Natural killer cell (primary cell): ENCODE results near the gene PIEZO1. TPM values are rescaled to one million over a fixed set of nuclear protein-coding genes. Genes with fewer than 3 reads are reported as not detected.

Source experiments
- ATAC-seq, 3 donors: fragments of 150-1000 bp in 2 of 3; fragments of 200-7000 bp in 1 of 3; cut with Tn5 transposase; 1 replicate in 1 of 3; 2 replicates in 2 of 3; pipeline ENCODE4 v1.10.0; 2021; ENCODE audit warnings: mild to moderate bottlenecking in 2 of 3, moderate library complexity in 2 of 3
- DNase-seq, 2 donors: peaks; one replicate each; pipeline versions ENCODE4 v3.0.0 to v3.0.0-alpha.2; 2013 to 2021; ENCODE audit warnings: mixed read lengths in 1 of 2
- H3K27ac ChIP-seq: one replicate; pipeline ENCODE4 v1.5.1; 2013; ENCODE audit warnings: mild to moderate bottlenecking, low read length
- H3K27me3 ChIP-seq: one replicate; pipeline ENCODE4 v1.6.1; 2013; ENCODE audit warnings: low read length; ENCODE audit not compliant: control insufficient read depth, insufficient read depth
- H3K36me3 ChIP-seq: one replicate; pipeline ENCODE4 v1.6.1; 2013; ENCODE audit warnings: low read length; ENCODE audit not compliant: control insufficient read depth, insufficient read depth
- H3K4me1 ChIP-seq: one replicate; pipeline ENCODE4 v1.6.1; 2013; ENCODE audit warnings: low read length; ENCODE audit not compliant: control insufficient read depth, insufficient read depth
- H3K4me3 ChIP-seq: one replicate; pipeline ENCODE4 v1.5.1; 2013; ENCODE audit warnings: low read length
- H3K9me3 ChIP-seq: one replicate; pipeline ENCODE4 v1.6.1; 2013; ENCODE audit warnings: low read length; ENCODE audit not compliant: control insufficient read depth, insufficient read depth
- H3K27ac Mint-ChIP-seq, 2 donors: one replicate each; pipeline ENCODE4 v1.8.0; 2022; ENCODE audit warnings: mild to moderate bottlenecking in 2 of 2, mixed read lengths in 2 of 2, moderate library complexity in 1 of 2
- H3K27me3 Mint-ChIP-seq, 2 donors: one replicate each; pipeline ENCODE4 v1.8.0; 2022; ENCODE audit warnings: low read depth in 2 of 2, mixed read lengths in 2 of 2
- H3K36me3 Mint-ChIP-seq: one replicate; pipeline ENCODE4 v1.8.0; 2022; ENCODE audit warnings: mixed read lengths
- H3K4me1 Mint-ChIP-seq, 2 donors: one replicate each; pipeline ENCODE4 v1.8.0; 2022; ENCODE audit warnings: mixed read lengths in 2 of 2
- H3K4me3 Mint-ChIP-seq: one replicate; pipeline ENCODE4 v1.8.0; 2022; ENCODE audit warnings: mild to moderate bottlenecking, moderate library complexity, mixed read lengths
- H3K9me3 Mint-ChIP-seq, 2 donors: one replicate each; pipeline ENCODE4 v1.8.0; 2022; ENCODE audit warnings: mixed read lengths in 2 of 2
- WGBS: methylation state at CpG from one replicate; pipeline ENCODE4 v1.1.7; 2013; ENCODE audit warnings: missing lambda C conversion rate; ENCODE audit not compliant: insufficient coverage; 5-methylcytosine and 5-hydroxymethylcytosine counted together
- intact Hi-C: fragments of 100-400 bp; cut with micrococcal nuclease; formaldehyde crosslinking; loops from one replicate; pipeline ENCODE4 v1.14.2; 2022
- total RNA-seq, 4 donors: library from RNA; stranded (reverse); fragments of 120-200 nt in 1 of 4; gene quantifications; one replicate each; pipeline versions ENCODE4 v1.2.3 to v1.2.4, GENCODE V29; 2013 to 2022
- TF ChIP-seq, protein P1 (sequence below): fragments of 200-600 bp; IDR thresholded peaks from one replicate; pipeline ENCODE4 v1.8.0; 2022; ENCODE audit warnings: antibody characterized with exemption

Gene PIEZO1
- total RNA-seq, 3 donors from 2014 or later (not counting 1 experiment from before 2014, with no cell fraction given): 172 to 197 (median 183) TPM

DNA sequence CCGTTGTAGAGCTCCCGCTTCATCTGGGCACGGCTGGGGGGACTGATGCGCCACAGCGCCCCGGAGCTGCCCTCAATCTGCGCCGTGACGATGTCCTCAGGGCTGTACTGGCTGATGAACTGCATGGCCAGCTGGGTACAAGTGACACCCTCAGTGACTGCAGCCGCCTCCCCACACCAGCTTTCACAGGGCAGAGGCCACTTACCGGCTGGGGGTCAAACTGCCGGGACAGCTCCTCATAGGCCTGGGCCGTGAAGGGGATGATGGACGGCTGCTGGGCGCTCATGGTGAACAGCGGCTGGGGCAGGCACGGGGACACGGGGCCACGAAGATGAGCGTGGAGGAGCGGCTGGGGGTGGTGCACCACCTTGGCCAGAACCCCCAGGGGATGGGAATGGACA lies 68.4 kb downstream of the PIEZO1 start:
- Histone ChIP-seq H3K27ac (no peak overlapping the region), H3K9me3 (no peaks in the 10 kb centered on the region), H3K36me3 (peaks cover 73% of the 10 kb centered on the region), H3K4me1 (peaks cover 19% of the 10 kb centered on the region), H3K4me3 (no peak overlapping the region), H3K27me3 (no peaks in the 10 kb centered on the region)
- TF ChIP-seq, protein P1, sequence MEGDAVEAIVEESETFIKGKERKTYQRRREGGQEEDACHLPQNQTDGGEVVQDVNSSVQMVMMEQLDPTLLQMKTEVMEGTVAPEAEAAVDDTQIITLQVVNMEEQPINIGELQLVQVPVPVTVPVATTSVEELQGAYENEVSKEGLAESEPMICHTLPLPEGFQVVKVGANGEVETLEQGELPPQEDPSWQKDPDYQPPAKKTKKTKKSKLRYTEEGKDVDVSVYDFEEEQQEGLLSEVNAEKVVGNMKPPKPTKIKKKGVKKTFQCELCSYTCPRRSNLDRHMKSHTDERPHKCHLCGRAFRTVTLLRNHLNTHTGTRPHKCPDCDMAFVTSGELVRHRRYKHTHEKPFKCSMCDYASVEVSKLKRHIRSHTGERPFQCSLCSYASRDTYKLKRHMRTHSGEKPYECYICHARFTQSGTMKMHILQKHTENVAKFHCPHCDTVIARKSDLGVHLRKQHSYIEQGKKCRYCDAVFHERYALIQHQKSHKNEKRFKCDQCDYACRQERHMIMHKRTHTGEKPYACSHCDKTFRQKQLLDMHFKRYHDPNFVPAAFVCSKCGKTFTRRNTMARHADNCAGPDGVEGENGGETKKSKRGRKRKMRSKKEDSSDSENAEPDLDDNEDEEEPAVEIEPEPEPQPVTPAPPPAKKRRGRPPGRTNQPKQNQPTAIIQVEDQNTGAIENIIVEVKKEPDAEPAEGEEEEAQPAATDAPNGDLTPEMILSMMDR: no peak
- intact Hi-C loops: no loop called here
- Mint-ChIP-seq H3K9me3 (no peaks in the 10 kb centered on the region), H3K27ac (no peak overlapping the region), H3K4me3 (no peak overlapping the region), H3K36me3 (no peaks in the 10 kb centered on the region), H3K27me3 (no peaks in the 10 kb centered on the region), H3K4me1 (peaks cover 0 to 5% of the 10 kb centered on the region in 2 donors)
- no peak for DNase-seq
- 97% methylated on average over 21 of the region's 21 CpGs for WGBS
- ATAC-seq: no peak

DNA sequence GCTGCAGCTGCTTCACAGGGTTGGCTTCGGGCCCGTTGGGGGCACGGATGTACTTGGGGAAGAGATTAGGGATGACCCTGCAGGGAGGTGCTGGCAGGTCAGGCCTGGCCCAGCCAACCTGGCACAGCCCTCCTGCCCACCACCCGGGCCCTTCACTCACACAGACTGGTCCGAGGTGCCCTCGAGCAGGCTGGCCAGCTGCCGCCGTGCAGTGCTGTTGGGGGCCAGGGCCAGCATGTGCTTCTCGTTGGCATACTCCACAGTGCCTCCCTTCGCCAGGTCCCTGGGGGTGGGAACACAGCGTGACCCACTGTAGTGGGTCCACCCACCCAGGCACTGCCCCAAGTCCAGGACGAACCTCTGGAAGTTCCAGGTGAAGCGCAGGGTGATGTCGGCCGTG lies 68.8 kb downstream of the PIEZO1 start:
- TF ChIP-seq, protein P1: no peak
- WGBS: 96% methylated on average over 15 of the region's 15 CpGs

DNA sequence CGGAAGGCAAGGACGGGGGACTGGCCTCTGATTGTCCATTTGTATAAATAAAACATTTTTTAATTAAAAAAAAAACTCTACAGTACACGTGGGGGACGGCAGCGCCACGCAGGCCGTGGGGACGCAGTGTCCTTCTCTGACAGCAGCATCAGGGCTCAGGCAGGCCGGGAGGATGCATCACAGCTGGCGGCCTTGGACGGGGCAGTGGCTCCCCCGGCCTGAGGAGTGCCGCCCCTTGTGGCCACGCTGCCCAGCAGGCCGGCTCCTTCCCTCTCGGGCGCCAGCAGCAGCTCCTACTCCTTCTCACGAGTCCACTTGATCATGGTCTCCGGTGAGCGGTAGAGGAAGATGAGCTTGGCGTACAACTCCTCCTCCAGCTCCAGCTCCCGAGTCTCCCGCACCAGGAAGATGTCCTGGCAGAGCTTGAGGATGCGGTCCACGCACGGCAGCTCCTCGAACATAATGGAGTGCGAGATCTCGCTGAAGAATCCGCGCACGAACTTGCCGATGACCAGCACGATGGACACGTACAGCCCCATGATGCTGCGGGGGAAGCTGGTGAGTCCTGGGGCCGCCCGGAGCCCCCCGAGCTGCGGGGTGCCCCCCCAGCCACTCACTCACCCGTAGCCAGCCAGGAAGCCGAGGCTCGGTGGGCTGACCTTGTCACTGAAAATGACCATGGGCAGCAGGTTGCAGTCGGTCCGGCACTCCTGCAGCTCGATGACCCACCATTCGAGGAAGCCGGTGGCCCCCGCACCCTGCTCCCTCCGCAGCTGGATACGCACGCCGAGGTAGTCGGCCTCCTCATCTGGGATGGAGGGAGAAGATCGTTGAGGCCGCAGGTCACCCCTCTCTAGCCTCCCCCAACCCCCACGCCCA lies 69.5 kb downstream of the PIEZO1 start:
- ATAC-seq: no peak
- no peak for DNase-seq
- Histone ChIP-seq H3K27ac (no peak overlapping the region), H3K27me3 (no peaks in the 10 kb centered on the region), H3K4me3 (no peak overlapping the region), H3K4me1 (peaks cover 29% of the 10 kb centered on the region), H3K36me3 (peaks cover 64% of the 10 kb centered on the region), H3K9me3 (no peaks in the 10 kb centered on the region)
- Mint-ChIP-seq H3K9me3 (no peaks in the 10 kb centered on the region), H3K27ac (no peak overlapping the region), H3K4me1 (peaks cover 6 to 12% of the 10 kb centered on the region in 2 donors), H3K36me3 (no peaks in the 10 kb centered on the region), H3K27me3 (no peaks in the 10 kb centered on the region), H3K4me3 (no peak overlapping the region)
- TF ChIP-seq, protein P1: no peak
- intact Hi-C loops: no loop called here
- 96% methylated on average over 54 of the region's 57 CpGs for WGBS

More for the DNA sequence above, 68.8 kb downstream of the PIEZO1 start:
- Mint-ChIP-seq H3K4me3 (no peak overlapping the region), H3K27ac (no peak overlapping the region), H3K27me3 (no peaks in the 10 kb centered on the region), H3K36me3 (no peaks in the 10 kb centered on the region), H3K4me1 (peaks cover 0 to 9% of the 10 kb centered on the region in 2 donors), H3K9me3 (no peaks in the 10 kb centered on the region)
- ATAC-seq (no peak), DNase-seq (no peak)
- H3K36me3 ChIP-seq: peaks cover 70% of the 10 kb centered on the region
- no peak overlapping the region for H3K27ac ChIP-seq
- H3K27me3 ChIP-seq: no peaks in the 10 kb centered on the region
- H3K4me1 ChIP-seq: peaks cover 23% of the 10 kb centered on the region
- no peaks in the 10 kb centered on the region for H3K9me3 ChIP-seq
- H3K4me3 ChIP-seq: no peak overlapping the region
- intact Hi-C loops: no loop called here
